H1 (cell line): ENCODE measurements around the gene SMARCA5.

Experiments used
- BACH1 ChIP-seq: IDR thresholded peaks from 2 replicates; pipeline ENCODE4 v1.6.1; 2012; ENCODE audit warnings: low read length, improper control_type of control experiment
- BRCA1 ChIP-seq: IDR thresholded peaks from 2 replicates; pipeline ENCODE4 v1.6.1; 2012; ENCODE audit warnings: low read depth, low read length, improper control_type of control experiment
- CEBPB ChIP-seq: IDR thresholded peaks from 2 replicates; pipeline ENCODE4 v1.6.1; 2012; ENCODE audit warnings: low read depth, low read length
- CTCF ChIP-seq, 3 experiments: IDR thresholded peaks; 1 replicate in 2 of 3; 2 replicates in 1 of 3; pipeline versions ENCODE4 v1.5.1 to v1.6.1; 2011; ENCODE audit warnings: low read length in 3 of 3, mild to moderate bottlenecking in 3 of 3, inconsistent platforms in 2 of 3, low read depth in 1 of 3, moderate library complexity in 1 of 3; ENCODE audit not compliant: insufficient read depth in 1 of 3; ENCODE audit errors: control extremely low read depth in 1 of 3
- JUND ChIP-seq: IDR thresholded peaks from 2 replicates; pipeline ENCODE4 v1.6.1; 2011; ENCODE audit warnings: mild to moderate bottlenecking, improper control_type of control experiment, low read length
- MAFK ChIP-seq: IDR thresholded peaks from 2 replicates; pipeline ENCODE4 v1.6.1; 2012; ENCODE audit warnings: low read depth, mild to moderate bottlenecking, improper control_type of control experiment, low read length
- PHF8 ChIP-seq: fragments of 200-600 bp; sonication (generic); conservative IDR thresholded peaks from 2 replicates; pipeline ENCODE4 v1.7.1; 2012; ENCODE audit warnings: low read depth, mild to moderate bottlenecking, inconsistent platforms, low read length, moderate library complexity
- RAD21 ChIP-seq, 2 experiments: IDR thresholded peaks in 1 of 2; conservative IDR thresholded peaks in 1 of 2; 2 replicates each; pipeline ENCODE4 v1.6.1; 2011; ENCODE audit warnings: low read depth in 2 of 2, low read length in 2 of 2, improper control_type of control experiment in 1 of 2, inconsistent platforms in 1 of 2, mild to moderate bottlenecking in 1 of 2, moderate library complexity in 1 of 2
- RBBP5 ChIP-seq: IDR thresholded peaks from 2 replicates; pipeline ENCODE4 v1.7.1; 2012; ENCODE audit warnings: low read depth, mild to moderate bottlenecking, inconsistent platforms, low read length, moderate library complexity, borderline replicate concordance
- YY1 ChIP-seq: IDR thresholded peaks from 2 replicates; pipeline ENCODE4 v1.6.1; 2011; ENCODE audit warnings: low read depth, mild to moderate bottlenecking, low read length

GRCh38 chr4:143539670-143540023 lies 26.1 kb downstream of the SMARCA5 start:
- TF ChIP-seq BRCA1 (no peak), CTCF (IDR thresholded peaks at IDR 0.05; ENCODE audit: control extremely low read depth in 1 of 3, insufficient read depth in 1 of 3, low read depth in 1 of 3, low read length in 3 of 3) (no peak), PHF8 (no peak), RBBP5 (no peak), MAFK (no peak), YY1 (no peak), RAD21 (IDR thresholded peaks at IDR 0.05 in 1 of 2, conservative IDR thresholded peaks at IDR 0.05 in 1 of 2; ENCODE audit: low read depth in 2 of 2, low read length in 2 of 2) (no peak), JUND (no peak), BACH1 (no peak), CEBPB (no peak)
